OCI-LY1 (cell line): Measurements from ENCODE around the gene NFX1.

Experiments
- CTCF ChIP-seq: fragments of 200-600 bp; sonication (generic), shearing (Covaris generic); IDR thresholded peaks from 2 replicates; pipeline ENCODE4 v1.5.1; 2017; ENCODE audit warnings: mild to moderate bottlenecking, antibody characterized with exemption, low read length, moderate library complexity, mixed read lengths
- EZH2 ChIP-seq: fragments of 200-600 bp; sonication (generic), shearing (Covaris generic); IDR thresholded peaks from 2 replicates; pipeline ENCODE4 v1.8.0; 2017; ENCODE audit warnings: borderline replicate concordance, mixed run types, mild to moderate bottlenecking, antibody characterized with exemption, low read length, moderate library complexity, mixed read lengths

GRCh38 chr9:33309903-33310302, 19.6 kb downstream of the NFX1 start:
- TF ChIP-seq CTCF = no peak
- TF ChIP-seq EZH2 = no peak
